Adipocyte (in vitro differentiated cells): Measurements from ENCODE around the gene AGXT.

Experiments
- DNase-seq: peaks from one replicate; pipeline ENCODE4 v3.0.0-alpha.2; 2015; ENCODE audit warnings: low read depth
- H3K27me3 ChIP-seq: replicated peaks from 2 replicates; pipeline ENCODE4 v1.7.0; 2013; ENCODE audit warnings: mild to moderate bottlenecking, low read length, moderate library complexity; ENCODE audit not compliant: control insufficient read depth, insufficient read depth
- H3K36me3 ChIP-seq: 2 replicates; pipeline ENCODE4 v1.7.0; 2013; ENCODE audit warnings: low read length, mild to moderate bottlenecking, moderate library complexity; ENCODE audit not compliant: control insufficient read depth, insufficient read depth, severe bottlenecking
- H3K4me1 ChIP-seq: 2 replicates; pipeline ENCODE4 v1.7.0; 2013; ENCODE audit warnings: mild to moderate bottlenecking, low read length, moderate library complexity; ENCODE audit not compliant: control insufficient read depth, insufficient read depth
- H3K4me3 ChIP-seq: 2 replicates; pipeline ENCODE4 v1.7.0; 2013; ENCODE audit warnings: mild to moderate bottlenecking, low read length, moderate library complexity
- H3K9ac ChIP-seq: 2 replicates; pipeline ENCODE4 v1.7.0; 2013; ENCODE audit warnings: mild to moderate bottlenecking, low read length, moderate library complexity
- H3K9me3 ChIP-seq: 2 replicates; pipeline ENCODE4 v1.7.0; 2013; ENCODE audit warnings: mild to moderate bottlenecking, low read length, moderate library complexity; ENCODE audit not compliant: control insufficient read depth

Gene AGXT

DNA sequence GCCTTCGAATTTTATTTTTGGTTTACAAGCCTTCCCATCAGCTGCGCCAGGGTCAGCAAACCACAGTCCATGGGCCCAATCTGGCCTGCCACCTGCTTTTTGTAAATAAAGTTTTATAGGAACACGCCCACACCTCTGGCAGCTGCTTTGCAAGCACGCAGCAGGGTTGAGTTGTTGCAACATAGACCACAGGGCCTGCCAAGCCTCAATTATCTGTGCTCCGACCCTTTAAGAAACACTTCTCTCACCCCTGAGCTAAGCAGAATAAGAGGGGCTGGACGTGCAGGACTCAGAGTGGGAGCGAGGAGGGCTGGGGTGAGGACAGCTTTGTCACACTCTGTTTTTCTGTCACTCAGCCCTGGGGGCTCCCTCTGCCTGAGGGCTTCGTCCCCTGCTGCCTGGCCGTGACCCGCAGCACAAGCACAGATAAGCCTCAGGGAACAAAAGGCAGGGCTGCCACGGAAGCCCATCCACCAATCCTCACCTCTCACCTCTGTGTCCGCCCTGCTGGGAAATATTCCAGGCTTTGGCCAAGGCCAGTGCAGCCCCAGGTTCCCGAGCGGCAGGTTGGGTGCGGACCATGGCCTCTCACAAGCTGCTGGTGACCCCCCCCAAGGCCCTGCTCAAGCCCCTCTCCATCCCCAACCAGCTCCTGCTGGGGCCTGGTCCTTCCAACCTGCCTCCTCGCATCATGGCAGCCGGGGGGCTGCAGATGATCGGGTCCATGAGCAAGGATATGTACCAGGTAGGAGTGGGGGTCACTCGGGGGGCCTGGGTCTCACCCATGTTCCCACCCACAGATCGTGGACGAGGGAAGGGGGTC, at the start of gene AGXT:
TSS of gene AGXT (plus strand) at position 539 of the 823 bp plus-strand sequence. CDS start at position 581, 42 bp downstream.
- DNase-seq = peak; percentile 56
- H3K27me3 ChIP-seq = peaks cover 71% of the 10 kb centered on the region
- H3K4me1 ChIP-seq = no peaks in the 10 kb centered on the region
- no peaks in the 10 kb centered on the region for H3K36me3 ChIP-seq
- H3K9me3 ChIP-seq = no peaks in the 10 kb centered on the region
- H3K9ac ChIP-seq = no peak within 1 kb of the TSS
- no peak within 1 kb of the TSS for H3K4me3 ChIP-seq

DNA sequence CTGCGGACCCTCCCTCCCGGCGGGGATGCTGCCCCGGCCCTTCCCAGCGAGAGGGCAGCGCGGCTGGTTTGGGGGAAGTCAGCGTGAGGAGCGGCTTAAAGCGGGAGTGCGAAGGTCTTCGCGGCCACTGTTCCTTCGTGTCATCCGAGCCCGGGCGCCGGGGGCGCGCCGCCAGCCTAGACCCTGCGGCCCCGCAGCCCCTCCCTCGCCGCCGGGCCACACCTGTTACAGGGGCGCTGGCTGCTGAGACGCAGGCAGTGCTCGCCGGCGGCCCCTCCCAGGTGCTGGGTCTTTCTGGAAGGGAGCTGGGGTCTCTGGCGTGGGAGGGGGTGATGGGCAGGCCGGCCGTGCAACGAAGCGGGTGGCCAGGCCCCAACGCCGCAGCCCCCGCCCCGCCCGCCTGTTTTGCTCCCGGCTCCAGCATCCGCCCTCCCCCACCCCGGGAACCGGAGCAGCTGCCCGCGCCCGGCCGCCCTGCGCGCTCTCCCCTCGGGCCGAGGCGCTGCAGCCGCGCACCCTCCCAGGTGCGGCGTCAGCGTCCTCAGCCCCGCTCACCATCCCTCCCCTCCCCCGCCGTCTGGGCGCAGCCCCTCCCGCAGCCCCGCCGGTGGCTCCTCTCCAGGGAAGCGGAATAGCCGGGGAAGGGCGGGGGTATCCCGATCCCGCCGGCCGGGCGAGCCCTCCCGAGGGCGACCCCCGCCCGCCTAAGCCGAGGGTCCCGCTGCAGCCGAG, 49.3 kb upstream of the AGXT start:
- H3K27me3 ChIP-seq = peaks cover 66% of the 10 kb centered on the region
- H3K36me3 ChIP-seq = no peaks in the 10 kb centered on the region
- no peak overlapping the region for H3K4me3 ChIP-seq
- peak; percentile 19 for DNase-seq
- H3K9me3 ChIP-seq = peaks cover 25% of the 10 kb centered on the region
- no peaks in the 10 kb centered on the region for H3K4me1 ChIP-seq
- no peak overlapping the region for H3K9ac ChIP-seq

DNA sequence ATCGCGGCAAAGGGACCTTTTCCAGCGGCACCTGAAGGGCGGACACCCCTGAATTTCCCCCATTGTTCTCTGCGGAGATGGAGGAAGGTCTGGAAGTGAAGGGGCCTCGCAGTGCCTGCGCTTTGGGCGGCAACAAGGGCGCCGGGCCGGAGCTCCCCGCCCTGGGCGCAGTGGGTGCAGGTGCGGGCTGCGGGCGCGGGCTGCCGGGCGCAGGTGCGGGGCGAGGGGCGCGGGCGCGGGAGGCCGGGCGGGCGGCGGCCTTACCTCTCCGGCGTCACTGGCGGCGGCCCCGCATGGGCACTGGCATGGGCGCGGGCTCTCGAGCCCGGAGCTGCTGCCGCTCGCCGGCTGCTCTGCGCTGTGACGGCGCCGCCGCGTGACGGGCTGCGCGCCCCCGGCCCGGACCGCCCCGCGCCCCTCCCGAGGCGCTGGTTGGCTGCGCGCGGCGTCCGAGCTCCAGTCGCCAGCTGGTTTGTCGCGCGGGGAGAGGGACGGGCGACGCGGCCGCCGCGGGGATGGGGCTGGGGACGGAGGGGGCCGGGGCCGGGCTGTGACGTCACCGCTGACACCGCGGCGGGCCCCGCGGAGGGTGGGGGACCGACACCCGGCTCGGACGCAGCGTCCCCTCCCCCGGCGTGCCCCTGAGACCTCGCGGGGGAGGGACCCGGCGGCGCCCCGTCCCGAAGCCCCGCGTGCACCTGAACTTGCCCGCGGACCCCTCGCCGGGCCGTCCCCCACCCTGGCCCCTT, 48.6 kb upstream of the AGXT start, which contains the start of gene KIF1A:
TSS of gene KIF1A (minus strand) at position 362 of the 749 bp plus-strand sequence. CDS start 22,467 bp downstream, outside the sequence.
- Histone ChIP-seq H3K4me3 (no peak within 1 kb of the TSS), H3K4me1 (no peaks in the 10 kb centered on the region), H3K9me3 (peaks cover 17% of the 10 kb centered on the region), H3K27me3 (peaks cover 69% of the 10 kb centered on the region), H3K9ac (no peak within 1 kb of the TSS), H3K36me3 (no peaks in the 10 kb centered on the region)
- DNase-seq = peak; percentile 29

DNA sequence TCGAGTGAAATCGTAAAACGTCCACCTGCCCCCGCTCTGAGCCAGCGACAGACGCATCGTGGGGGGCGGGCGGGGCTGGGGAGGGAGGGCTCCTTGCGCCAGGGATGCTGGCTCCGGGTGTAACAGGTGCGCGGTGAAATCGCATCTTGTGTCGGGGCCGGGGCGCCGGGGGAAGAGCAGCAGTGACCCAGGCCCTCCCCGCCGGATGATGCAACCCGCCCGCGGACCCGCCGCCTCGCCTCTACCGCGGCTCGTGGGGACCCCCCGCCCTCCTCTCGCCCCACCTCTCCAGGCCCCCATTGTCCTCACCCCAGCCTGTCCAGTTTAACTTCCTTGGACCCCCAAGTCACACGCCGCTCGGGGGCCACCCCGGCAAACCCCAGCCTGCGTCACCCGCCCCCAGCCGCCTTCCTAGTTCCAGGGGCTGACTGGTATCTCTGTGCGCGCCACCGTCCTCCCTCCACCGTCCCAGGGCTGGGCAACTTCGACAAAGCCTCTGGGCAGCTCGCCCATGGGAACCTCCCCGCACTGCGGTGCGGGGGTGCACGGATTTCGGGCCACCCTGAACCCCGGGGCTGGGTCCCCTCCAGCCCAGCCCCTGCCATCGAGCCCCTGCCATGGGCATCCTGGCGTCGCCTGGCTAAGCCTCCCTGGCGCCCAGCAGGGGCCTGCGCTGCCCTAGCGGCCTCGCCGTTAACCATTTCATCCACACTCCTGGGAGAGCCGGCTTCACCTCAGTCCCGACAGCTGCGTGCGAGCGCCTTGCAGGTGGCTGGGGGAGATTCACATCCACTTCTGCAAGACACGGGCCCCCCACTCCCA, 47.8 kb upstream of the AGXT start:
- Histone ChIP-seq H3K9ac (no peak overlapping the region), H3K4me1 (no peaks in the 10 kb centered on the region), H3K27me3 (peaks cover 72% of the 10 kb centered on the region), H3K9me3 (peaks cover 15% of the 10 kb centered on the region), H3K36me3 (no peaks in the 10 kb centered on the region), H3K4me3 (no peak overlapping the region)
- DNase-seq = peak; percentile 23

DNA sequence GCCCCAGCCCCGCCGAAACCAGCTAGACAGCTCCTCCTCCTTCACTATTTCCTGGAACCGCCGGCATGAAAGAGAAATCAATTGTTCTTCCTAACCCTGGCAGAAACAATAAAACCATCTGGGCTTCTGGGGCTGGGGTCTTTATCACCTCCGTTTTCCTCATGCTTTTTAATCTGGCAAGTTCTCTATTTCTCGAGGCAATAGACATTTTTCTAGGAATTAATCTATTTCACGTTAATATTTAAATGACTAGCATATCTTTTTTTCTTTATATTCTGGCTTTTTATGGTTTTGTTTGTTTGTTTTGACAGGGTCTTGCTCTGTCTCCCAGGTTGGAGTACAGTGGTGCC, 47.2 kb upstream of the AGXT start:
- no peak for DNase-seq
- Histone ChIP-seq H3K9me3 (peaks cover 18% of the 10 kb centered on the region), H3K27me3 (peaks cover 73% of the 10 kb centered on the region), H3K9ac (no peak overlapping the region), H3K4me3 (no peak overlapping the region), H3K36me3 (no peaks in the 10 kb centered on the region), H3K4me1 (no peaks in the 10 kb centered on the region)

DNA sequence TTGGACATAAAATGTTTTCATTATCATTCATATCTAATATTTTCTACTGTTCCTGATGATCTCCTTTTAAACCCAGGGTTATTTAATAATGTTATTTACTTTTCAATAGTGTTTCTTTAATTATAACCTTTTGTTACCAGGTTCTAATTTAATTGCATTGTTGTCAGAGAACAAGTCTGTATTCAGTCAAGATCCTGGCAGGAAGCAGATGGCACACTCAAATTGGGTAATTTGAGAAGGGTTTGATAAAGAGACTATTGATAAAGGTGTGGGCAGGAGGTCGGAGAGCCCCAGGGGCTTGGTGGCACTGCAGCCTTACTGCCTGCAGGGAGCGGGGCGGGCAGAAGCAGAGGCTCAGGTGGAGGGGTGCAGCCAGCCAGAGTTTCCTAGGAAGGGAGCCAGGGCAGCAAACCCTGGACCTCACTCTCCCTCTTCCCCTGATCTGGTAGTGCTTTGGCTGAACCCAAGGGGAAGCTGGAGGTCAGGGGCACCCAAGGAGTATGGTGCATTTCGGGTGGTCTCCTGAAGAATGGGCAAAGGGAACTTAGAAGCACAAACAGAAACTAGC, 46.3 kb upstream of the AGXT start:
- peaks cover 19% of the 10 kb centered on the region for H3K9me3 ChIP-seq
- no peak overlapping the region for H3K4me3 ChIP-seq
- H3K27me3 ChIP-seq = peaks cover 77% of the 10 kb centered on the region
- no peaks in the 10 kb centered on the region for H3K4me1 ChIP-seq
- DNase-seq = no peak
- no peak overlapping the region for H3K9ac ChIP-seq
- no peaks in the 10 kb centered on the region for H3K36me3 ChIP-seq

DNA sequence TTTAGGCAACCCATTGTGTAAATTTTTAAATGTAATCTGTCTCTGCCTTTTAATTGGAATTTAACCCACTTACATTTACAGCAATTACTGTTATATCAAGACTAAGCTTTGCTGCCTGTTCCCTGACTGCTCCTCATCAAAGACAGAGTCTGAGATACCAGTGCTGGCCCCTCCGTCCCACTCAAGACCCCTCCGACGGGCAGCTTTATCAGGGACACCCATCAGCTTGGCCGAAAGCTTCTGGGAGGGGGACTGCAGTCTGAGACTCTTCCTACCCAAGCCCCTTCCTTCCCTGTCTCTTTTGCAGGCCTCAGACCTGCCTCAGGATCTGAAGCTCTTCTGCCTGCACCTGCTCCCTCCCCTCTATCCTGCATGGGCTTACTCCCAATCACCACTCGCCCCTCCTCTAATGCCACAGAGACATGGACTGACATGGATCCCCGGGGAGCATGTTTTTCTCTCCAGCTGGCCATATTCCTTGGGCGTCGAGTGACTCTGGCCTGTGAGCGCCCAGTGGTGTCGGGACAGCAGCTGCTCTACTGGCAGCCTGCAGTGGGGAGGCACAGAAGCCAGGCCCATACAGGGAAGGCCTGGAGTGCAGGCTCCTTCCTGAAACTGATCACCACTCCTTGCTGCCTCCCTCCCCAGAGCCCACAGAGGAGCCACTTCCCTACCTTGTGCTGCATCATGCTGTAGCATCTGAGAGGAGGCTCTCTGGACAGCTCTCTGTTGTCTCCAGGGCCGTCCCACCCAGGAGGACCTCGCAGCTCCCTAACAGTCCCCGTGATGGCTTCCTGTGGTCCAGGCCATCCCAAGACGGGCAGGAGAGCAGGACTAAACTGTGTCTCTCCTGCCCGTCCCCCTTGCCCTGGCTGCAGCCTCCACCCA, 44.9 kb upstream of the AGXT start:
- peaks cover 77% of the 10 kb centered on the region for H3K27me3 ChIP-seq
- no peak overlapping the region for H3K4me3 ChIP-seq
- no peak for DNase-seq
- no peaks in the 10 kb centered on the region for H3K36me3 ChIP-seq
- H3K4me1 ChIP-seq = no peaks in the 10 kb centered on the region
- H3K9ac ChIP-seq = no peak overlapping the region
- H3K9me3 ChIP-seq = peaks cover 19% of the 10 kb centered on the region

DNA sequence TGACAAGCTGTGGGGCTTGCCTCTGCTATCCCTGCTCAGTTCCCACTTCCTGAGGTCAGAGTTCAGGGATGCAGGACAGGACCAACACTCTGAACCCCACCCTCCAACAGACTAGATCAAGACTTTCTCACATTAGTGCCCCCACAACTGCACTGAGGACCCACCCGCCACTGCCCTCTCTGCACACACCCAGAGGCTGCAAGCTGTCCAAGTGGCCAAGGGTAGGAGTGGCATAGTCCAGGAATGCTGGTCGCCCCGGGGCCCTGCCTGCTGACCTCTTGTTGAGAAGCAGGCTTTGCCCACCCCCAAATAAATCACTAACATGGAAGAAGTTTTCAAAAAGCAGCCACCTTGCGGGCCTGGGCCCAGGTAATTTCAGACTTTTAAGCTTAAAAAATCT, 43.1 kb upstream of the AGXT start:
- peaks cover 95% of the 10 kb centered on the region for H3K27me3 ChIP-seq
- DNase-seq = no peak
- no peaks in the 10 kb centered on the region for H3K36me3 ChIP-seq
- no peak overlapping the region for H3K4me3 ChIP-seq
- no peaks in the 10 kb centered on the region for H3K4me1 ChIP-seq
- no peak overlapping the region for H3K9ac ChIP-seq
- H3K9me3 ChIP-seq = peaks cover 19% of the 10 kb centered on the region

DNA sequence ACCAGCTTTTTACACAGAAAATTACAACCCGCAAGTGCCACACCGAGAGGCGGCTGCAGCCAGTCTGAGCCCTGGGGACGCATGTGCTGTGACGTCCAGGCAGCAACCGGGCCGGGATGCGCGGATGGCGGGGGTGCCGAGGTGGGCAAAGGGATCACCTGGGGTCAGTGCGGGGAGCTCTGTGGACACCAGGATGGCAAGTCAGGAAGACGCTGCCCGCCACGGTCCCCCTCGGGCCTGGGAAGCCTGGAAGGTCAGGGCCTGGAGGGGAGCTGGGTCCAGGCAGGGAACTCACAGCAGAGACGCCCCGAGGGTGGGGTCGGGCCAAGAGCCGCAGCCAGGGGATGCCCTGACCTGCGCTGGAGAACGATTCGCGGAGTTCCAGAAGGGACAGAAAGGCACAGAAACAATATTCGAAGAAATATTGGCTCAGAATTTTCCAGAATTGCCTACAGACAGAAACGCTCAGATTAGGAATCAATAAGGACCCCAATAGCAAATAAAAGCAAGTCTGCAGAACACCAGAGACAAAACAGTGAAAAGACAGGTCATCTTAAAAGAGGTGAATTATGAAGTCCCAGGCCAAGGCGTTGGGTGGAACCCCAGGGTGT, 36.9 kb upstream of the AGXT start:
- DNase-seq = no peak
- Histone ChIP-seq H3K4me3 (no peak overlapping the region), H3K4me1 (peaks cover 4% of the 10 kb centered on the region), H3K36me3 (no peaks in the 10 kb centered on the region), H3K9me3 (no peaks in the 10 kb centered on the region), H3K27me3 (peaks cover 58% of the 10 kb centered on the region), H3K9ac (no peak overlapping the region)
